GM18520 (cell line): Measurements from ENCODE around the gene FBXL7.

Source experiments
- ATAC-seq: cut with Tn5 transposase; IDR thresholded peaks from one replicate; pipeline ENCODE4 v1.9.1; 2021; ENCODE audit not compliant: unreplicated experiment

FBXL7 gene

DNA sequence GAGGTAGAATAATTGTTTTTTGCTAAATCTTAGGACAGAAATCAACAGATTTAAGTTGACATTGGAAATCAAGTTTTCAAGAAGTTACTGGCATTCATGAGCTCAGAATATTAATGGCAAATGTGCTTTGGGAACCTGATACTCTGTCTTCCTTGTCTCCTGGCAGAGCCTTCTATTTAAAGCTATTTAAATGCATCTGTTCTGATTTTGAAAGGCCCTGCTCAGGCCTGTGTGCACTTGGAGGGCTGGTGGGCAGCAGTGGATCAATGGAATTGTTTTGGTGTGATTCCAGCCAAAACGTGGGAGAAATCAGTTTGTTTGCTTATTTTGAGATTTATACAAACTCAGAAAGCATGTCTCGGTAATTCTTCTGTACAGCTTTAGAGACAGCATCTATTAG, 38.5 kb downstream of the FBXL7 start:
- ATAC-seq = no peak

DNA sequence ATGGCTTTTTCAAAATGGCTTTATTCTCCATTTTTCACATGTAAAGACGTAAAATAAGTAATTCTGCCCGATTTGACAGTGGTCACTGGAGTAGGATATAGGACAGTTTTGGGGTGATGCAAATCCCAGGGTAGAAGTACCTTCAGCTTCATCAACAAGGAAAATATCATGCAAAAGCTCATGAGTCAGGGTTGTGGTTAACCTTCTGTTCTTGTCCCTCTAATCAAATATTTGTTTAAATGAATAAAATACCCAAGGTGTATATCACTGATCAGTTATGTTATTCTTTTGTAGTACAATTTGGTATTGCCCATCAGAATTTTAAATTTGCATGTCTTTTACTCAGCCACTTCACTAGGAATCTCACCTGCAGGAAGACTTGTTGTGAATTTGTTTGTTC, 40.0 kb downstream of the FBXL7 start:
- no peak for ATAC-seq

DNA sequence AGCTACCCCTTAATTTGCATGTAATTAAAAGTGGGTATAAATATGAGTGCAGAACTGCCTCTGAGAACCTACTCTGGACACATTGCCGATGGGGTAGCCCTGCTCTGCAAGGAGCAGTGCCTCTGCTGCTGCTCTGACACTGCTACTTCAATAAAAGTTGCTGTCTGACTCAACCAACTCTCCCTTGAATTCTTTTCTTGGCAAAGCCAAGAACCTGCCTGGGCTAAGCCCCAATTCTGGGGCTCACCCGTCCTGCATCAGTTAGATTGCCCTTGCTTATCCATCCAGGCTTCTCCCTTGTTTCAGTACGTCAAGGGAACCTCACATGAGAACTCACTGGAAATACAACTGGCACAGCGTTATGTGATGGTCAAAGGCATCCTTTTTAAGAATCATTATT, 44.1 kb downstream of the FBXL7 start:
- ATAC-seq = no peak

DNA sequence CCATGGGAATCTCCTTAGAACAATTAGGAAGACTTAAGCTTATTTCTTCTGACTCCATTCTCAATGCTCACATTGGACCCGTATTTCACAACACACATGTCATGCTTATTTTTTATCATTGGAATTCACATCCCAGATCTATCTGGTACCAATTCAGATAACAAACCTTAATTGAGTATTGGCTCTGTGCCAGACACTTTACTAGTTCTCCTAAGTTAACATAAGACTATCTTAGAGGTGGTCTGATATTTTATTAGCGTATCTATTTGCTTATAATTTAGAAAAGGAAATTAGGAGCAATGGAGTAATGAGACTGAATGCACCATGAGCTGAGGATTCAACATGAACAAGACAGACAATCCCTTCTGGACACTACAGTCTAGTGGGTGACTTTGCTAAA, 45.1 kb downstream of the FBXL7 start:
- ATAC-seq = no peak

DNA sequence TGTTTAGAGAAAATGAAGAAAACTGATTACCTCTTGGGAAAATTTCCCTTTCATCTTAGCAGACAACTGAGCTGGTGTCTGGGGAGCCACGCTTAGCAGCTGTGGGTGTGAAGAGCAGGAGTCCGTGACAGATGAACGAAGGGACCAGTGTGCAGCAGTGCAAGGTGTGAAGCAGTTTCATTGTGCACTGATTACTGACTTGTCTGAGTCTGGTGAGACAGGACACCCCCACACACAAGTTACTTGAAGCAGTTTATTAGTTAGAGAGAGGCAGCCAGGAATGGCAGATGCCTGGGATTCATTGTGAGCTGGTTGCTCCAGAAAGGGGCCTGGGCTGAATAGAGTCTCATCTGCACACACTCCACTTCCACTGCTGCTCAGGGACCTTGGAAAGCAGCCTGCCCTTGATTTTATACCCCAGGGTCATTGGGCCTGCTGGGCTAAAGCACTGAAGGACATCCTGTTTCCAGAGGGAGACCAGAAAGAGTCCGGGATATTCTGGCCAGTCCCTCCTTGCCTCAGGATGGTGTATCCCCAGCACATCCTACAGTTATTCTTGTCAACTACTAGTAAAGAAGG, 47.4 kb downstream of the FBXL7 start:
- ATAC-seq = no peak

DNA sequence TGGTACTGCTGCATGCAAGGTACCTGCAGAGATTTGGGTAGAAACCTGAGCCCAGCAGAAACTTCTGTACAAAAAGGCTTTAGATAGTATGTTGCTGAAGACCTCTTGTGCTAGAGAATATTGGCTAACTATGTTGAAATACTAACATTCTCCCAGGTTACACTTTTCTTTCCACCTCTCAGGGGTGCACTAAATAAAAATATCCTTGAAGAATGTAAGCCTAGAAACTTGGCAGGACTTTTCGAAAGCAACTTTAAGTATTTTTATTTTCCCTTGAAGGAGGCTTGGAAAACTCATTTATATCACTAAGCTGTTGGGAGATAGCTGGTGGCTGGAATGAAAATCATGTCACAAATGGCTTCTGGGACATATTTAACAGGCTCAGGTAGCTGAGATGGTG, 50.0 kb downstream of the FBXL7 start:
- no peak for ATAC-seq

DNA sequence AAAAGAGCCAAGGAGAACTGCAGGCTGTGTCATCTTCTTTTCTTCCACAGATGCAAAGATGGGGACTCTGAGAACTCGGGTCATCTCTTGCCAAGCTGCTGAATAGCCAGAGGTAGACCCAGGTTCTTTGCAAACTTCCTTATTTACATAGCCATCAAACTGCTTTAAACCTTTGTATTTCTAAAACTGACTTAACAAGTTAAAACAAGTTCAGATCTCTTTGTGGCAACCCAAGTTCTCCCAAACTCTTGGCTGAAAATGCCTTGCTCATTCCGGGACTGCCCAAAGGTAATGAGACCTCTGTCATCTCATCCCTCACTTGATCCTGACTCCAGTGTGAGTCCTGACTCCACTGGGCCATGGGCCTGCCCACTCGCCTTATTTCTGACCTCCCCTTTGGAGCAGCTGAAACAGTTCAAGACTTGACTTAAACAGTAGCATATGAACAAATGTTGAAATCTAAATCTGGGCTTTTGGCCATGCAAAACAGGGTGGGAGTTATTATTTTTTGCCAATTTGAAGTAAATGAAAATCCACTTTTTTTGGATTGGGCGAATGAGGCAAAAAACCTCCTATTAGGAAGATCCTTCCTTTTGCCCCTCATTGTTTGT, 50.6 kb downstream of the FBXL7 start:
- no peak for ATAC-seq

DNA sequence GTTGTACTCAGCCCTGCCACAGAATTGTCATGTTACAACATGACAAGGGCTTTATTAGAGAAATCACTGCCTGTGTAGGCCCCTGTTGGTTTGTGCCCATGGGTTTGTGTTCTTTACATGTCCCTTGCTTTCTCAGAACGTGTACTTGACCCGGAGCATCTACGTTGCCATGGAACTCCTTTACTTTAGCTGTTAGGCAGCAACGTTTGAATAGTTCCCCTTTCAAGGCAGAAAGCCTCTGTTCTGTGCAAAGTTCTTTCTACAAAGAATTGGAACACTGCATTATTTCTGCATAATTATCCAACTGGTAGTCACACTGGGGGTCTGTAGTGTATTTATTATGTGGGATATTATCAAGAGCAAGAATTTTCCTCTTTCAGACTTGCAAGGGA, 51.1 kb downstream of the FBXL7 start:
- no peak for ATAC-seq

DNA sequence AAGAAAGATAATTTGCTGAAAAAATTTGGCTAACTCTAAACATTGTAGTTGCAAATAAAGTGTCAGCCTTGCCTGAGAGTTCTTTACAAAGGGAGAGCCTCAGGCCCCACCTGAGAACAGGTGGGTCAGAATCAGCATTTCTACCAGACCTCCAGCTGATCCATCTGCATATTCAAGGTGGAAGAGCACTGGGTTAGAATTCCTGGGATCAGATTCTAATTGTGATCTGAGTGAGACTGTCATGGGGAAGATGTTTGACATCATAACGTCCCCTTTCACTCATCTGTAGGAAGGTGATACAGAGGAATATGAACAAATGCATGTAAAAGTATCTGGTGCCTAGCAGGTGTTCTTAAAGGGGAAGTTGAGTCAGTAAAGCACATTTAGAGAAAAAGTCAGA, 54.6 kb downstream of the FBXL7 start:
- ATAC-seq = no peak

DNA sequence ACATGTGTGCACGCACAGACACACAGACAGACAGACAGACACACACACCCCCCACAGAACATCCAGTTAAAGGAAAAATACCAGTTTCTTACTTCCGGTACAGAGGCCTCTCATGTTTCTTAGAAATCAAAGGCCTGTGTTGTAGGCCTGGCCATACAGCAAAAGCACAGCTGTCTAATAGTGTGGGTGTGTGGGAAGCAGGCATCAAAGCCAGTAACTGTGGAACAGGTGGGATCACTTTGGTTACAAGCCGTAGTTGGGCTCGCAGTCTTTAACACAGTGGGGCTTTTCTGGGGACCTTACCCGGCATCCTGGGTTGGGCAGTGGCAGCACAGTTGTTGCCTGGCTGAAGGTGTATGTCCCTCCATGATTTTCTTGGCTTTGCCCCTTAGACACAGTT, 55.2 kb downstream of the FBXL7 start:
- no peak for ATAC-seq

DNA sequence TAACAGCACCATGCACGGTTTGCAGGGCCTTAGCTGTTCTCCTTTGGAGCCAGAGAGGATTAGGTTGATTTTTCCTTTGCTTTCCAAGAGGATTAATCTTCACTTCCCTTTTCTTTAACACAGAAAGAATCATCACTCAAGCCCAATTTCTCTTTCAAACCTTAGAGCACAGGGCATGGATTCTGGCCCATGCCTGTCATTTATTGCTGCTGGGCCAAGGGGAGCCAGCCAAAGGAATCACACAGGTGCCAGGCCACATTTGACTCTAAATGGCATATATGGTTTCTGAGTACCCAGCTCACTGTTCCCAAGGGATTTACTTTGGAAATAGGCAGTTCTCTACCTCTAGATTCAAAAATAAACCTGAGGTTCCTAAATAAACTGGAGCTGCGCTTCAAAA, 58.3 kb downstream of the FBXL7 start:
- no peak for ATAC-seq

DNA sequence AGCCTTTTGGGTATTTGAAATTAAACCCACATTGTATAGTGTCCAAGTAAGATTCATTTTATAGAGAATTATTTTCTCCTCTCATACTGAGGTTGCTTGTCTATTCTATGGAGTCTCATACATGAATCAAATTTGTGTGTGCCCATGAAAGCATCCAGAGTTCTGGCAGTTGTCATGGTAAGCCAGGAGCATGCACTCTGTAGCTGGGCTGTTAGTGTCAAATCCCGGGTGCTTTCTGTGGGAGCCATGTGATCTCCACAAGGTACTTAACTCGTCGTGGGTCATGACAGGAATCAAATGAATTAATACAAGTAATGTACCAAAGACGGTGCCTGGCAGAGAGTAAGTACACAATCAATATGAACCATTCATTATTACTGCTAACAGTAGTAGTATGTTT, 58.7 kb downstream of the FBXL7 start:
- no peak for ATAC-seq

DNA sequence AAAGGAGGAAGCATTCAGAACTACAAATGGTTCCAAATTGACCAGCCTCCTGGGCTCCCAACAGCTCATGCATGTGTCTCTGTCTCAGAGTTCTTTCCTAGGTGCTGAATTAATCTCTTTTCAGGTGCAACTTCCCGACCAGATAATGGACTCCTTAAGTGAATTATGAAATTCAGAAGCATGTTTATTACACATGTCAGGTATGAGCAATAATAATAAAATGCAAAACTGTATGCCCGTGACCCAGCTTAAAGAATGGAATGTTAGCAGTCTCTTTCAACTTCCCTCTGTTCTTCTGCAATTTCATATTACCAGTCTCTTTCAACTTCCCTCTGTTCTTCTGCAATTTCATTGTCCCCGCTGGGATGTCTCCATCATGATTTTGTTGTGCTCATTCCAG, 60.4 kb downstream of the FBXL7 start:
- no peak for ATAC-seq

DNA sequence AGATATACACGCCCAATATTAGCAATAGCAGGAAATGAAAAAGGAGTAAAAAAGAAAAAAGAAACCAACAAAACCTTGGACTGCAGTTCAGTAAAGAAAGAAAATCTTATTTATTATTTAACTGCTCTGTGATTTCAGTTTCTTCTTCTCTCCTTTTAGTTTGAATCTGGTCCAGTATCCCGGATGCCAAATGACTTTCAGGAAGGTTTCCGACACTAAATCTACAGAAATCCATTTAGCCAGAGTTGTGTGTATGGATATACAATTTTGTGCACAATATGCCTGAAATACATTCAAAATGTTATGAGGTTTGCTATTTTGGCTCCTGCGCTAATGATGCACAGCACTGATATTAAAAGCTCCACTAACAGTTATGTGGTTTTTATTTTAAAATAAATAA, 64.5 kb downstream of the FBXL7 start:
- no peak for ATAC-seq

DNA sequence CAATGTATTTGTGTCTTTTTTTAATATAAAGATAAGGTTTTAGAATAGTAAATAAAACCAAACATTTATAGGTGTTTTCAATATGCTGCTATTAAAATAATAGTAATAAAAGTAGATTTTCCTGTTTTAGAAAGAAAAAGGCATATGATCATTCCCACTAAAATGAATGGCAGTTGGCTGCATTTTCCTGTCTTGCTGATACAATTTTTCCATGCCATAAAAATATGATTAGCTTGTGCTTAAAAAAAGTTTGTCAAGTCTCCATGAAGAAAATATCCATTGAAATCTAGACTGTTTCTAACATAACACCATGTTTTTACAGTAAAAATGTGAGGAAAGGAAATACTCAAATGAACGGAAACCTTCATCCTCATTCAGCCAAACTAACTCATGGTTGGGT, 65.0 kb downstream of the FBXL7 start:
- no peak for ATAC-seq

DNA sequence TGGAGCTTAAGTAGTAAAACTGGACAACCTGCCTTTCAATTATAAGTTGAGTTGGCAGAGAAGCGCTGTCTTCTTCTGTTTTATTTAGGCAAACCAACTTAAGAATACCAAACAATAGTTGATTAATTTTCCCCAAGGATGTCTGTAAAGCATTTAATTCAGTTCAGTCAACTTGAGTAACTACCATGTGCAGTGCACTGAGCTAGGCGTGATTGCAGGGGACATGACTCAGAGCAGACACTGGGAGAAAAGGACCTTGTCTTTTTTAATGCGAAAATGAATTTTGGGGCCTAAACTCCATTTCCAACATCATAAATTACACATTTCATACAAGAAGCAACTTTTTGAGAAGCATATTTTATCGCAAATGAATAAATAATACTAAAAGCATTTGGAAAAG, 66.3 kb downstream of the FBXL7 start:
- ATAC-seq = no peak

DNA sequence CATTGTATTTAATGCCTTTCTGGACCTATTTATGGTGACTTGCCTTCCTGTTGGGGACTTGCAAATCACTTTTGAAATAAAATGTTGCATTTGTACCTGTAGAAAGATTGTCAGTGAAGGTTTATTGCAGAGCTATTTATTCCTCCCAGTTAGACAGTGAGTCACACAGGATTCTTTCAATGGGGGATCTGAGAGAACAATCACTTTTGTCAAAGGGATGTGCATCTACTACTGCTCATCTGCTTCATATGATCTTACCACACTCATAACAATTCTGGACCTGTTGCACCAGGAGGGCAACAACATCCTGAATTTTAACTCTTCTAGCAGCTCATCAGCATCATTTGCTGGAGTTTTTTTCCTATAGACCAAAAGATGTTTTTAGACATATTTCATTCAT, 66.8 kb downstream of the FBXL7 start:
- ATAC-seq = no peak

DNA sequence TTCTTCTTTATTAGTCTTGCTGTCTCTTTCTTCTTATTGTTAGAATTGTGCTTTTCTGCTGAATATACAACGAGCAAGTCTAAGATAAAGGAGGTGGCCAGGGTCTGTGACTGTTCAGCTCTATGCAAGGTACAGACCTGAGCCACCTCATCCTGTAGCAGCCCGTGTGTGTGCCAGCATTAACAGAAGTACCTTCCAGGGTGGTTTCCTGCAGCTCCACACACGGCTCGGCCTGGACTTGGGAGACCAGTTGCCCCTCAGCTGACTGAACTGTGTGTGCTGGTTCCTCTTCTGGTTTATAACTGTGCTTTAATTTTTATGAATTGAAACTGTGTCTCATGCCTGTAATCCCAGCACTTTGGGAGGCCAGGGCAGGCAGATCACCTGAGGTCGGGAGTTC, 70.5 kb downstream of the FBXL7 start:
- ATAC-seq = no peak

DNA sequence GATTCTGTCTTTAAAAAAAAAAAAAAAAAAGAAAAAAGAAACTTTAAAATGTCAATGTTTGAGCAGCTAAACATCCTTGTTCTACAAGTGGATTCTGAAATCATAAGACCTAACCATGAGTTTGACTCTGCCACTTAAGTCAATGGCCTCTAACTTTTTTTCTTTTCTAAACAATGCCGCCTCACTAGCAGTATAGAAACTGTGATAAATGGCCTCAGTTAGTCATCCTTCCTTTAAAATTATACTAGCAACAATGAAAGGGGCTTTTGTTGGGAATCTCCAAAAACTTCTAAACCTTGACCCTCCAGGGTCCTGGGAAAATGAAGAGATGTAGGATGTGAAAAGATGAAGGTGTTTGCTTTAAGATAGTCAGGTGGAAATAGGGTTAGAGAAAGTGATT, 71.1 kb downstream of the FBXL7 start:
- ATAC-seq = no peak

DNA sequence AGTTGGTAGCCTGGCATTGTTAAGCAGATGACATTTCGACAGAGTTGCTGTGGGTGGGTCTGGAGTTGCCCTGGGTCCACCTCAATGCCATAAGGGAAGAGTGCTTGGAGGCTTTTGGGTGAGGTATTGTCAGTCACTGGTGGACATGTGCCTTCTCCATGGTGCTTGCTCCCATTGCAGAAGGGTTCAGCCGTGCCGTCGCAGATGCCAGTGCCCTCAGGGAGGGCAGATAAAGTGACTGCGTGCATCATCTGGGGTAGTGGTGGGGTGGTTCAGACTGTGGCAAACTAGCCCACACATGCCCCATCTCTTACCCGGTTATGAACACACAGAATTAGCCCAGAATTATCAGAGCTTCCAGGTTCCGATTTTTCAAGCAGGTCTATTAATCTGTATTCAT, 71.6 kb downstream of the FBXL7 start:
- no peak for ATAC-seq

DNA sequence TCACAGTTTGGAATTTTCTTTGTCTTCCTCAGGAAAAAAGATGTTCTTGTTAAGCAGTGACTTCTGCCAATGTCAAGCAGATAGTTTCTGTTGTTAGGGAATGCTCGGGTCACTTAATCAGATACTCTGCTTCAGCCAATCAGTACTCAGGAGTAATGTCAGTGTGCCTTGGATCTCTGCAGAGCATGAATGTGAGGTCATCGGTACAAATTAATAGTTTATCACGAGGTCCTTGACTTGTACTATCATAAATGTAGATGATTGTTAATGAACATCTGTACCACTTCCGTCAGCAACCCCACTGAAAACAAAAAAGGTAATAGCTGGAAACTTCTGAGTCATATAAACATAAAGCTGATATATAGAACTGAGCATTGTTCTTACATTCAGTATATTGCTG, 73.6 kb downstream of the FBXL7 start:
- ATAC-seq = no peak

DNA sequence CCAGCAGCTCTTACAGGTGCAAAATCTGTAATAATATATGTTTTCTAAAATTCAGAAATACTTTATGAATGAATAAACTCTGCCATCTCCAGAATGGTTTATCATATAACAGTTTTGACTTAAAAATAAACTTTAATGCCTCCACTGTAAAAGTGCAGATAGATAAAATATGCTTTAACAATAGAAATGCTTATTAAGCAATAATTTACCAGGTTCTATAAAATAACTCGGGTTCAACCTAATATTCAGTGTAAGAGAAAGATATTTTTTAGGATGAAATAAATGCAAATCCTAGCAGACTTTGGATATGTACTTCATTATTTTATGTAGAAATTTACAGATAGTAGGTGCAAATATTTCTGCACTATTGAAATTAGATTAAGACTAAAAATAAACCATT, 74.1 kb downstream of the FBXL7 start:
- ATAC-seq = no peak

DNA sequence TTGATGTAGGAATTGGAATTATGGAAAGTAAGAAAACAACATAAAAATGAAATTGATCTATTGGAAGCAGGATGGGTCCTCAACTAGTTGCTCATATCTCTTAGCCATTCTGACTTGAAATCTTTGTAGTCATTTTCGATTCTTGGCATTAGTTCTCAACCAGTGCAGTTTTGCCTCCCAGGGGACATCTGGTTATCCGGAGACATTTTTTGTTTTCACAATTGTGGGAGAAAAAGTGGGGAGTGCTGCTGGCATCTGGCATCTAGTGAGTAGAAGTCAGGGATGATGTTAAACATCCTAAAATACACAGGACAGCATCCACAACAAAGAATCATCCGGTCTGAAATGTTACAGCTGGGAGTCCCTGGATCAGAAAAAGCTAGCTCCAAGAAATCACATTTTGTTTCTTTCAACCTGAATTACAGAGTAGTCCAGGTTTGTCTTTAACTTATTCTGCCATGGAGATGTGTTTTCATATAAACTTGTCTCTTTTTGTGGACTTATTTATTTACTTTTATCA, 74.9 kb downstream of the FBXL7 start:
- ATAC-seq = no peak
